ENCODE data around the gene PHACTR1. TPM values are rescaled to one million over a fixed set of nuclear protein-coding genes. Genes with fewer than 3 reads are reported as not detected.

The PHACTR1 gene
- polyA plus RNA-seq, 2 of the 4 experiments (the other 2 are of a cell fraction), result not detected

DNA sequence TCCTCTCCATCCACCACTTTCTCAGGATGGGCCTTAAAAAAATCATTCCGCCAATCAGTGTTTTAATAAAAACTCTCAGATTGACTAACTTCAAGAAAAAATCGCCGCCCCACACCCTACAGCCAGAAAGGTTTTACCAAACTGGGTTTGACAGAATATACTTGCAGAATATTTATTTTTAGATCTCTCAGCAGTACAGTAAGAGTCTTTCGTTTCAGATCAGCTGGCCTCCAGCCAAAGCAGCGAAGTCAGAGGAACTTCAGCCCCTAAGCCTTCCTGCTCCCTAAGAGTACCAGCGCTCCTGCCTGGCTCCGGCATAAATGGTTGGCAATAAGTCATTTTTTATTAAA is 587.1 kb downstream of the PHACTR1 start:
- TF ChIP-seq, protein P1, sequence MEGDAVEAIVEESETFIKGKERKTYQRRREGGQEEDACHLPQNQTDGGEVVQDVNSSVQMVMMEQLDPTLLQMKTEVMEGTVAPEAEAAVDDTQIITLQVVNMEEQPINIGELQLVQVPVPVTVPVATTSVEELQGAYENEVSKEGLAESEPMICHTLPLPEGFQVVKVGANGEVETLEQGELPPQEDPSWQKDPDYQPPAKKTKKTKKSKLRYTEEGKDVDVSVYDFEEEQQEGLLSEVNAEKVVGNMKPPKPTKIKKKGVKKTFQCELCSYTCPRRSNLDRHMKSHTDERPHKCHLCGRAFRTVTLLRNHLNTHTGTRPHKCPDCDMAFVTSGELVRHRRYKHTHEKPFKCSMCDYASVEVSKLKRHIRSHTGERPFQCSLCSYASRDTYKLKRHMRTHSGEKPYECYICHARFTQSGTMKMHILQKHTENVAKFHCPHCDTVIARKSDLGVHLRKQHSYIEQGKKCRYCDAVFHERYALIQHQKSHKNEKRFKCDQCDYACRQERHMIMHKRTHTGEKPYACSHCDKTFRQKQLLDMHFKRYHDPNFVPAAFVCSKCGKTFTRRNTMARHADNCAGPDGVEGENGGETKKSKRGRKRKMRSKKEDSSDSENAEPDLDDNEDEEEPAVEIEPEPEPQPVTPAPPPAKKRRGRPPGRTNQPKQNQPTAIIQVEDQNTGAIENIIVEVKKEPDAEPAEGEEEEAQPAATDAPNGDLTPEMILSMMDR (IDR thresholded peaks at IDR 0.05), result no peak
- H3K4me1 ChIP-seq, result peaks cover 69% of the 10 kb centered on the region
- 69% methylated on average over 7 of the region's 7 CpGs for WGBS (ENCODE audit: missing lambda C conversion rate)
- FAIRE-seq (no peak), DNase-seq (ENCODE audit: low read depth in 1 of 2, low spot score in 1 of 2) (no peak), ATAC-seq (peak in 1 of 2 experiments; percentile 26; a peak in 1 of 6 replicates)
- H3K4me2 ChIP-seq, result peak overlapping the region; percentile 64
- H3K27ac ChIP-seq, result peak overlapping the region; percentile 87 to 94
- H3K4me3 ChIP-seq, result no peak overlapping the region
- CTCF ChIA-PET, result interaction anchor here (0.8 to 1.8 kb wide), 2 partner anchors 28 to 191 kb away, joined by 3 to 5 read pairs; no protein-coding TSS in a partner anchor
- POLR2A ChIA-PET, result interaction anchor here (0.6 to 2.3 kb wide), 3 partner anchors 16 to 271 kb away, joined by 5 to 28 read pairs (median 8); partner anchors contain the start of genes SIRT5 and TBC1D7
- no peaks in the 10 kb centered on the region for H3K9me3 ChIP-seq

DNA sequence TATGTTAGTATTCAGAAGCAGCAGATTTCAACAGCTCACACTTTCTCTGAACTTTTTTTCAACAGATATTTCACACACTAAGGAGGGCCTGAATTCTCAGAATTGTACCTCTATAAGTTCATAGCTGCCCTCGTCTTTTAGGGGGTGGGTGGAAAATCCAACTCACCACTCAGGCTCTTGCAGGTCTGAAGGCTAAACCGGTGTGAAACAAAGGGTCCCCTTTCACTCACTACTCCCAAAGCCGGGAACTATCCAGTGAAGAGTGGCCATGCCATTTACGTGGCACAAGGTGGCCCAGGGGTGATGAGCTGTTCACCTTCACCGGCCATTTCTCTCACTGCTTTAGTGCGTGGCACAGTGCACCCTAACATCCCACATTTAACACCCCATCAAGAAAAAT is 587.5 kb downstream of the PHACTR1 start:
- H3K4me3 ChIP-seq, result no peak overlapping the region
- CTCF ChIA-PET, result interaction anchor here (0.8 to 1.8 kb wide), 2 partner anchors 27 to 191 kb away, joined by 3 to 5 read pairs; no protein-coding TSS in a partner anchor
- WGBS (ENCODE audit: missing lambda C conversion rate), result 87% methylated on average over 6 of the region's 6 CpGs
- peaks cover 73% of the 10 kb centered on the region for H3K4me1 ChIP-seq
- H3K9me3 ChIP-seq, result no peaks in the 10 kb centered on the region
- ATAC-seq (no peak), FAIRE-seq (no peak), DNase-seq (ENCODE audit: low read depth in 1 of 2, low spot score in 1 of 2) (no peak)
- peak overlapping the region; percentile 87 to 94 for H3K27ac ChIP-seq
- TF ChIP-seq GATA3 (IDR thresholded peaks at IDR 0.05; ENCODE audit: borderline replicate concordance) (no peak), POLR2AphosphoS2 (conservative IDR thresholded peaks at IDR 0.05; ENCODE audit: low read length) (no peak), KDM5A (IDR thresholded peaks at IDR 0.05) (no peak), CEBPB (IDR thresholded peaks at IDR 0.05) (no peak), EHF (CRISPR knock-in tag; IDR thresholded peaks at IDR 0.05) (no peak), HEYL (CRISPR knock-in tag; IDR thresholded peaks at IDR 0.05) (no peak), CBX2 (IDR thresholded peaks at IDR 0.05; ENCODE audit: borderline replicate concordance, low read depth) (no peak), BHLHE40 (IDR thresholded peaks at IDR 0.05; ENCODE audit: low read depth, low read length) (no peak), RNF2 (IDR thresholded peaks at IDR 0.05; ENCODE audit: borderline replicate concordance, low read depth) (no peak), EHMT2 (IDR thresholded peaks at IDR 0.05; ENCODE audit: low read depth) (no peak), FOXS1 (CRISPR knock-in tag; IDR thresholded peaks at IDR 0.05) (no peak), HOXA7 (CRISPR knock-in tag; IDR thresholded peaks at IDR 0.05) (no peak), ZC3H11A (IDR thresholded peaks at IDR 0.05) (no peak)
- TF ChIP-seq, protein P2, sequence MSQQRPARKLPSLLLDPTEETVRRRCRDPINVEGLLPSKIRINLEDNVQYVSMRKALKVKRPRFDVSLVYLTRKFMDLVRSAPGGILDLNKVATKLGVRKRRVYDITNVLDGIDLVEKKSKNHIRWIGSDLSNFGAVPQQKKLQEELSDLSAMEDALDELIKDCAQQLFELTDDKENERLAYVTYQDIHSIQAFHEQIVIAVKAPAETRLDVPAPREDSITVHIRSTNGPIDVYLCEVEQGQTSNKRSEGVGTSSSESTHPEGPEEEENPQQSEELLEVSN (IDR thresholded peaks at IDR 0.05; ENCODE audit: borderline replicate concordance, low read depth), result no peak
- TF ChIP-seq, protein P3, sequence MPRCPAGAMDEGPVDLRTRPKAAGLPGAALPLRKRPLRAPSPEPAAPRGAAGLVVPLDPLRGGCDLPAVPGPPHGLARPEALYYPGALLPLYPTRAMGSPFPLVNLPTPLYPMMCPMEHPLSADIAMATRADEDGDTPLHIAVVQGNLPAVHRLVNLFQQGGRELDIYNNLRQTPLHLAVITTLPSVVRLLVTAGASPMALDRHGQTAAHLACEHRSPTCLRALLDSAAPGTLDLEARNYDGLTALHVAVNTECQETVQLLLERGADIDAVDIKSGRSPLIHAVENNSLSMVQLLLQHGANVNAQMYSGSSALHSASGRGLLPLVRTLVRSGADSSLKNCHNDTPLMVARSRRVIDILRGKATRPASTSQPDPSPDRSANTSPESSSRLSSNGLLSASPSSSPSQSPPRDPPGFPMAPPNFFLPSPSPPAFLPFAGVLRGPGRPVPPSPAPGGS (IDR thresholded peaks at IDR 0.05), result no peak
- H3K4me2 ChIP-seq, result peak overlapping the region; percentile 64
- POLR2A ChIA-PET, result interaction anchor here (0.6 to 2.3 kb wide), 2 partner anchors 15 to 24 kb away, joined by 5 to 28 read pairs; partner anchors contain the start of gene TBC1D7

DNA sequence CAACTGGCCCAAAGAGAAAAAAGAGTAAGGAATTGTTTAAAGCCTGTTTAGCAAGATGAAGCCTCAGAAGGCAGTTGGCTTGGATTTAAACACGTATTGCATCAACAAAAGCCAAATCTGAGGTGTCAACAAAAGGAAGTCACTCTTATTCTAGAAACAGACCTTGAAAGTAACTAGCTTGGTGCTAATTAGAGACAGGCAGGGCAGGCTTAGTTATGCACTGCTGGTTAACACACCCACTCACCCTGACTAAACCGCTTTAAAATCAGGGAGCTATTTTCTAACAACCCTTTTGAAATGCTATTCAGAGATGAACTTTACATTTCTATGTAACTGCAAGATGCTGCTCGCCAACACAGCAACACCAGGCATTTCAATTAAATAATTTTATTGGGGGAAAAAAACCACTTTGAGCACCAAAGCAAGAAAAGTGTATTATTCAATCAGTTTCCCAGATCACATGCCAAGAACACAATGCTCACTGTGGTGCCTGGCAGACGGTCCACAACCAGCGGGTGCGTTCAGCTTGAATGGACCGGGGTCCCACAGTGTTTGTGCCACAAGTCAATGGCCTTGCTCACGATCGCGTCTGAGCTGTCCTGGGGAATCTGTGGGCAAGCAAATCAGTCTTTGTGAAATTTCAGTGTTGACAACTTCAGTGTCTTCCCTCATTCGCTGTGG is 588.2 kb downstream of the PHACTR1 start:
- Histone ChIP-seq H3K27ac (peak overlapping the region; percentile 87 to 94), H3K4me3 (no peak overlapping the region), H3K4me2 (peak overlapping the region; percentile 64; the same call in 1 of the 3 replicates), H3K9me3 (no peaks in the 10 kb centered on the region), H3K4me1 (peaks cover 79% of the 10 kb centered on the region)
- FAIRE-seq (no peak), ATAC-seq (no peak), DNase-seq (ENCODE audit: low read depth in 1 of 2, low spot score in 1 of 2) (no peak)
- ChIA-PET CTCF (interaction anchor here (1.8 kb wide), 1 partner anchor 27 kb away, joined by 5 read pairs; no protein-coding TSS in a partner anchor), POLR2A (no interaction called here)
- WGBS (ENCODE audit: missing lambda C conversion rate), result 95% methylated on average over 11 of the region's 11 CpGs
- no peak for TF ChIP-seq ZSCAN20 (CRISPR knock-in tag; IDR thresholded peaks at IDR 0.05)
- TF ChIP-seq, protein P4, sequence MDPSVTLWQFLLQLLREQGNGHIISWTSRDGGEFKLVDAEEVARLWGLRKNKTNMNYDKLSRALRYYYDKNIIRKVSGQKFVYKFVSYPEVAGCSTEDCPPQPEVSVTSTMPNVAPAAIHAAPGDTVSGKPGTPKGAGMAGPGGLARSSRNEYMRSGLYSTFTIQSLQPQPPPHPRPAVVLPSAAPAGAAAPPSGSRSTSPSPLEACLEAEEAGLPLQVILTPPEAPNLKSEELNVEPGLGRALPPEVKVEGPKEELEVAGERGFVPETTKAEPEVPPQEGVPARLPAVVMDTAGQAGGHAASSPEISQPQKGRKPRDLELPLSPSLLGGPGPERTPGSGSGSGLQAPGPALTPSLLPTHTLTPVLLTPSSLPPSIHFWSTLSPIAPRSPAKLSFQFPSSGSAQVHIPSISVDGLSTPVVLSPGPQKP (IDR thresholded peaks at IDR 0.05; ENCODE audit: low read depth, low read length), result no peak
- TF ChIP-seq HEYL (CRISPR knock-in tag; IDR thresholded peaks at IDR 0.05), result no peak
- no peak for TF ChIP-seq HDAC2 (IDR thresholded peaks at IDR 0.05)
- TF ChIP-seq SMC3 (IDR thresholded peaks at IDR 0.05), result no peak
- TF ChIP-seq MYC (IDR thresholded peaks at IDR 0.05; ENCODE audit: borderline replicate concordance, low read length), result no peak
- TF ChIP-seq POLR2A (IDR thresholded peaks at IDR 0.05; ENCODE audit: low read length), result no peak
- TF ChIP-seq HOXB13 (CRISPR knock-in tag; IDR thresholded peaks at IDR 0.05; ENCODE audit: low read depth), result no peak
- no peak for TF ChIP-seq RAD21 (conservative IDR thresholded peaks at IDR 0.05 in 1 of 2, IDR thresholded peaks at IDR 0.05 in 1 of 2)
- no peak for TF ChIP-seq CHD2 (IDR thresholded peaks at IDR 0.05; ENCODE audit: low read length, partially characterized antibody)
- TF ChIP-seq PHF8 (IDR thresholded peaks at IDR 0.05; ENCODE audit: borderline replicate concordance, low read depth), result no peak
- TF ChIP-seq SREBF2 (IDR thresholded peaks at IDR 0.05), result no peak
- TF ChIP-seq EP300 (IDR thresholded peaks at IDR 0.05), result no peak
- no peak for TF ChIP-seq POLR2AphosphoS2 (conservative IDR thresholded peaks at IDR 0.05; ENCODE audit: low read length)
- TF ChIP-seq BHLHE40 (IDR thresholded peaks at IDR 0.05; ENCODE audit: low read depth, low read length), result no peak

All from A549 (cell line).